HEK293T (cell line): ENCODE measurements around the gene CSF1R.

Source experiments
- ARNT ChIP-seq: fragments of 450-650 bp; IDR thresholded peaks from 2 replicates; pipeline ENCODE4 v1.6.1; 2017; ENCODE audit warnings: mild to moderate bottlenecking
- ELF4 ChIP-seq: fragments of 450-650 bp; IDR thresholded peaks from 2 replicates; pipeline ENCODE4 v1.6.1; 2017; ENCODE audit warnings: antibody characterized with exemption
- FOXA1 ChIP-seq: fragments of 450-650 bp; IDR thresholded peaks from 2 replicates; pipeline ENCODE4 v1.6.1; 2016; ENCODE audit warnings: mild to moderate bottlenecking
- FOXM1 ChIP-seq: fragments of 450-650 bp; IDR thresholded peaks from 2 replicates; pipeline ENCODE4 v1.6.1; 2017; ENCODE audit warnings: mild to moderate bottlenecking, borderline replicate concordance
- HDGF ChIP-seq: fragments of 450-650 bp; IDR thresholded peaks from 2 replicates; pipeline ENCODE4 v1.6.1; 2017; ENCODE audit warnings: antibody characterized with exemption, borderline replicate concordance
- L3MBTL2 ChIP-seq: fragments of 450-650 bp; conservative IDR thresholded peaks from 2 replicates; pipeline ENCODE4 v1.6.1; 2016; ENCODE audit warnings: mild to moderate bottlenecking
- LEF1 ChIP-seq: fragments of 450-650 bp; IDR thresholded peaks from 2 replicates; pipeline ENCODE4 v1.6.1; 2017; ENCODE audit warnings: mild to moderate bottlenecking, borderline replicate concordance
- SP1 ChIP-seq: fragments of 450-650 bp; IDR thresholded peaks from 2 replicates; pipeline ENCODE4 v1.6.1; 2017
- SUZ12 ChIP-seq: fragments of 450-650 bp; IDR thresholded peaks from 2 replicates; pipeline ENCODE4 v1.6.1; 2016; ENCODE audit warnings: mild to moderate bottlenecking
- TARDBP ChIP-seq: fragments of 450-650 bp; IDR thresholded peaks from 2 replicates; pipeline ENCODE4 v1.6.1; 2016

- no peak for TF ChIP-seq LEF1
- TF ChIP-seq SP1: no peak
- TF ChIP-seq L3MBTL2: no peak
- TF ChIP-seq HDGF: no peak
- no peak for TF ChIP-seq SUZ12
- no peak for TF ChIP-seq ARNT
- no peak for TF ChIP-seq ELF4
- no peak for TF ChIP-seq FOXM1
- TF ChIP-seq FOXA1: no peak
- TF ChIP-seq TARDBP: no peak
These were observed 72.4 kb downstream of the CSF1R start for GRCh38 chr5:150013931-150014330.
